ENCODE results near the gene CNTNAP2.

DNA sequence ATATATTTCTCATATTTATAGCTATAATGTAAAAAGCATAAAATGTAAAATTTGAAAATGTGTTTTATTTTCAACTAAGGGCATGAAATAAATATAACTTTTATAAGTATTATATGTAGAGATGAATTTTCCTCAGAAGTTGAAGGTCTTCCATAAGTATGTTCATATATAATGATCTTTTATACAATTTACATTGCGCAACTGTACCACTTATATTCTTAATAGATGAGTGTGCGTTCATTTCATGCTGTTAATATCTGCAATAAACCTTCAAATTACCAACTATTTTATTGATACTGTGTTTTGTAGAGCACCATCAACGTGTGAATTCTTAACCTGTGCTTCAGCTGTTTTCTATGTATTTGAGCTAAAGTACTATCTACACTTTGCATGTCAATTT lies 285.3 kb downstream of the CNTNAP2 start:
- TF ChIP-seq, protein P1, sequence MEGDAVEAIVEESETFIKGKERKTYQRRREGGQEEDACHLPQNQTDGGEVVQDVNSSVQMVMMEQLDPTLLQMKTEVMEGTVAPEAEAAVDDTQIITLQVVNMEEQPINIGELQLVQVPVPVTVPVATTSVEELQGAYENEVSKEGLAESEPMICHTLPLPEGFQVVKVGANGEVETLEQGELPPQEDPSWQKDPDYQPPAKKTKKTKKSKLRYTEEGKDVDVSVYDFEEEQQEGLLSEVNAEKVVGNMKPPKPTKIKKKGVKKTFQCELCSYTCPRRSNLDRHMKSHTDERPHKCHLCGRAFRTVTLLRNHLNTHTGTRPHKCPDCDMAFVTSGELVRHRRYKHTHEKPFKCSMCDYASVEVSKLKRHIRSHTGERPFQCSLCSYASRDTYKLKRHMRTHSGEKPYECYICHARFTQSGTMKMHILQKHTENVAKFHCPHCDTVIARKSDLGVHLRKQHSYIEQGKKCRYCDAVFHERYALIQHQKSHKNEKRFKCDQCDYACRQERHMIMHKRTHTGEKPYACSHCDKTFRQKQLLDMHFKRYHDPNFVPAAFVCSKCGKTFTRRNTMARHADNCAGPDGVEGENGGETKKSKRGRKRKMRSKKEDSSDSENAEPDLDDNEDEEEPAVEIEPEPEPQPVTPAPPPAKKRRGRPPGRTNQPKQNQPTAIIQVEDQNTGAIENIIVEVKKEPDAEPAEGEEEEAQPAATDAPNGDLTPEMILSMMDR (conservative IDR thresholded peaks at IDR 0.05; ENCODE audit: low read length) = no peak
- TF ChIP-seq EZH2phosphoT487 (IDR thresholded peaks at IDR 0.05; ENCODE audit: borderline replicate concordance, low read depth, low read length) = no peak
